IMR-90 (cell line): ENCODE measurements around the gene ALDH8A1. TPM values are rescaled to one million over a fixed set of nuclear protein-coding genes. Genes with fewer than 3 reads are reported as not detected.

Experiments used
- ATAC-seq: fragments of 200-7000 bp; cut with Tn5 transposase; 2 replicates; pipeline ENCODE4 v1.9.1; 2020; ENCODE audit warnings: low read depth, mild to moderate bottlenecking, moderate library complexity
- BruUV-seq: library from RNA; stranded (reverse); fragments of 400-500 nt; replicated peaks from 2 replicates; lab custom pipeline; 2021; lab: Mats Ljungman, UMichigan
- CTCF ChIA-PET: fragments of 300-600 bp; formaldehyde crosslinking; extraction: SDS; loops from one replicate; lab custom pipeline; 2021; ENCODE audit warnings: antibody characterized with exemption; lab: Yijun Ruan, JAX
- POLR2A ChIA-PET: fragments of 300-600 bp; sonication (Branson Sonifier 250); formaldehyde crosslinking; loops from one replicate; lab custom pipeline; 2022; ENCODE audit warnings: antibody characterized with exemption; ENCODE audit not compliant: unreplicated experiment; lab: Charles Lee
- DNase-seq: peaks from one replicate; pipeline ENCODE4 v3.0.0; 2013
- H2AFZ ChIP-seq: replicated peaks from 2 replicates; pipeline ENCODE3; 2013; ENCODE audit warnings: low read length, mild to moderate bottlenecking; ENCODE audit not compliant: poor library complexity
- H2AK5ac ChIP-seq: 2 replicates; pipeline ENCODE4 v1.6.1; 2013; ENCODE audit warnings: low read depth, low read length, inconsistent platforms
- H2AK9ac ChIP-seq: replicated peaks from 2 replicates; pipeline ENCODE3; 2013; ENCODE audit warnings: mild to moderate bottlenecking, low read depth, low read length, moderate library complexity; ENCODE audit not compliant: poor library complexity
- H2BK120ac ChIP-seq: 2 replicates; pipeline ENCODE4 v1.6.1; 2013; ENCODE audit warnings: low read depth, low read length, inconsistent platforms
- H2BK15ac ChIP-seq: 3 replicates; pipeline ENCODE4 v1.6.1; 2013; ENCODE audit warnings: low read depth, low read length, inconsistent platforms
- H2BK20ac ChIP-seq: 2 replicates; pipeline ENCODE4 v1.6.1; 2013; ENCODE audit warnings: low read depth, mild to moderate bottlenecking, inconsistent platforms, low read length, moderate library complexity
- H2BK5ac ChIP-seq: 2 replicates; pipeline ENCODE4 v1.6.1; 2013; ENCODE audit warnings: mild to moderate bottlenecking, low read depth, low read length, inconsistent platforms; ENCODE audit not compliant: poor library complexity, severe bottlenecking
- H3K14ac ChIP-seq: replicated peaks from 2 replicates; pipeline ENCODE4 v1.6.1; 2013; ENCODE audit warnings: low read depth, low read length, inconsistent platforms
- H3K18ac ChIP-seq: 2 replicates; pipeline ENCODE4 v1.6.1; 2013; ENCODE audit warnings: low read depth, low read length, control low read depth
- H3K23ac ChIP-seq: 2 replicates; pipeline ENCODE4 v1.6.1; 2013; ENCODE audit warnings: low read depth, low read length, inconsistent platforms
- H3K27ac ChIP-seq: 2 replicates; pipeline ENCODE4 v1.5.1; 2013; ENCODE audit warnings: mild to moderate bottlenecking, control low read depth, low read length; ENCODE audit not compliant: insufficient read depth
- H3K27me3 ChIP-seq: 2 replicates; pipeline ENCODE4 v1.6.1; 2013; ENCODE audit warnings: low read length; ENCODE audit not compliant: control insufficient read depth, insufficient read depth
- H3K36me3 ChIP-seq: 2 replicates; pipeline ENCODE4 v1.6.1; 2013; ENCODE audit warnings: low read length, mixed read lengths; ENCODE audit not compliant: control insufficient read depth, insufficient read depth
- H3K4ac ChIP-seq: 2 replicates; pipeline ENCODE4 v1.6.1; 2013; ENCODE audit warnings: low read depth, low read length, inconsistent platforms
- H3K4me1 ChIP-seq: 2 replicates; pipeline ENCODE4 v1.6.1; 2013; ENCODE audit warnings: low read length, mixed read lengths; ENCODE audit not compliant: control insufficient read depth, insufficient read depth
- H3K4me2 ChIP-seq: 2 replicates; pipeline ENCODE4 v1.6.1; 2013; ENCODE audit warnings: low read depth, mild to moderate bottlenecking, control low read depth, low read length, moderate library complexity
- H3K4me3 ChIP-seq: 2 replicates; pipeline ENCODE4 v1.5.1; 2013; ENCODE audit warnings: low read depth, mild to moderate bottlenecking, control low read depth, low read length, moderate library complexity; ENCODE audit not compliant: insufficient read depth
- H3K56ac ChIP-seq: 2 replicates; pipeline ENCODE4 v1.6.1; 2013; ENCODE audit warnings: low read length, inconsistent platforms; ENCODE audit not compliant: insufficient read depth; ENCODE audit errors: extremely low read depth
- H3K79me1 ChIP-seq, 2 experiments: 2 replicates each; pipeline ENCODE4 v1.6.1; 2013; ENCODE audit warnings: low read length in 2 of 2, inconsistent platforms in 1 of 2, low read depth in 1 of 2
- H3K9ac ChIP-seq: 2 replicates; pipeline ENCODE4 v1.6.1; 2013; ENCODE audit warnings: low read depth, low read length, control low read depth
- H3K9me1 ChIP-seq: 2 replicates; pipeline ENCODE4 v1.6.1; 2013; ENCODE audit warnings: low read length, inconsistent platforms; ENCODE audit not compliant: insufficient read depth
- H3K9me3 ChIP-seq: 2 replicates; pipeline ENCODE4 v1.6.1; 2013; ENCODE audit warnings: low read length; ENCODE audit not compliant: control insufficient read depth, insufficient read depth
- H4K20me1 ChIP-seq: 2 replicates; pipeline ENCODE4 v1.6.1; 2013; ENCODE audit warnings: low read length, inconsistent platforms; ENCODE audit not compliant: insufficient read depth
- H4K5ac ChIP-seq: 2 replicates; pipeline ENCODE4 v1.6.1; 2013; ENCODE audit warnings: mild to moderate bottlenecking, low read depth, low read length, control low read depth
- H4K8ac ChIP-seq, 2 experiments: 2 replicates each; pipeline ENCODE4 v1.6.1; 2013; ENCODE audit warnings: low read depth in 2 of 2, low read length in 2 of 2, control low read depth in 1 of 2, inconsistent platforms in 1 of 2
- H4K91ac ChIP-seq: 2 replicates; pipeline ENCODE4 v1.6.1; 2013; ENCODE audit warnings: low read depth, low read length, inconsistent platforms; ENCODE audit not compliant: insufficient read depth
- BHLHE40 ChIP-seq: fragments of 150-350 bp; IDR thresholded peaks from 2 replicates; pipeline ENCODE4 v1.6.1; 2016; ENCODE audit warnings: mild to moderate bottlenecking, low read depth, low read length
- CHD1 ChIP-seq: IDR thresholded peaks from 2 replicates; pipeline ENCODE4 v1.6.1; 2012; ENCODE audit warnings: low read depth, low read length, improper control_type of control experiment
- FOS ChIP-seq: fragments of 150-350 bp; IDR thresholded peaks from 2 replicates; pipeline ENCODE4 v1.6.1; 2016; ENCODE audit warnings: low read depth, low read length
- POLR2A ChIP-seq: IDR thresholded peaks from 2 replicates; pipeline ENCODE4 v1.6.1; 2012; ENCODE audit warnings: mild to moderate bottlenecking, low read depth, low read length
- RAD21 ChIP-seq: IDR thresholded peaks from 2 replicates; pipeline ENCODE4 v1.6.1; 2012; ENCODE audit warnings: low read length, improper control_type of control experiment
- RCOR1 ChIP-seq: IDR thresholded peaks from 2 replicates; pipeline ENCODE4 v1.6.1; 2012; ENCODE audit warnings: mild to moderate bottlenecking, low read length, improper control_type of control experiment; ENCODE audit not compliant: insufficient replicate concordance
- RFX5 ChIP-seq: IDR thresholded peaks from 2 replicates; pipeline ENCODE4 v1.8.0; 2012; ENCODE audit warnings: low read depth, mild to moderate bottlenecking, low read length, moderate library complexity
- WGBS, 2 experiments: methylation state at CpG; one replicate each; pipeline versions ENCODE4 v1.1.5 to v1.1.7; 2013; ENCODE audit warnings: missing lambda C conversion rate in 2 of 2; ENCODE audit not compliant: insufficient read length in 1 of 2; ENCODE audit errors: extremely low coverage in 2 of 2; 5-methylcytosine and 5-hydroxymethylcytosine counted together
- dilution Hi-C: fragments of 300-500 bp; cut with HindIII; formaldehyde crosslinking; loops from one replicate; pipeline ENCODE4 v1.14.3; 2018; ENCODE audit warnings: low sequenced_read_pairs; ENCODE audit not compliant: unreplicated experiment
- in situ Hi-C: fragments of 300-500 bp; cut with MboI; formaldehyde crosslinking; loops from 3 replicates; pipeline ENCODE4 v1.14.3; 2019; ENCODE audit warnings: low sequenced_read_pairs, inconsistent platforms, mixed read lengths
- intact Hi-C: fragments of 100-400 bp; cut with micrococcal nuclease; formaldehyde crosslinking; loops from 2 replicates; pipeline ENCODE4 v1.10.0; 2022
- polyA plus RNA-seq, 3 experiments: library from polyadenylated mRNA; depleted of rRNA; stranded (reverse); fragments of >200 nt; gene quantifications; 2 replicates each; pipeline ENCODE4 v1.2.3, GENCODE V29; 2012; ENCODE audit warnings: low replicate concordance in 1 of 3
- total RNA-seq: library from RNA; depleted of rRNA; stranded (reverse); fragments of >200 nt; gene quantifications from 2 replicates; pipeline ENCODE4 v1.2.3, GENCODE V29; 2012
- TF ChIP-seq, protein P1 (sequence below): fragments of 150-350 bp; IDR thresholded peaks from 2 replicates; pipeline ENCODE4 v1.6.1; 2017; ENCODE audit warnings: mild to moderate bottlenecking, antibody characterized with exemption, low read length, low read depth
- TF ChIP-seq, protein P2 (sequence below): conservative IDR thresholded peaks from 2 replicates; pipeline ENCODE4 v1.5.1; 2012; ENCODE audit warnings: mild to moderate bottlenecking, low read depth, low read length, improper control_type of control experiment

The ALDH8A1 gene
- total and polyA plus RNA-seq, 2 of the 4 experiments (the other 2 are of a cell fraction): under 0.01 to 0.15 TPM

DNA sequence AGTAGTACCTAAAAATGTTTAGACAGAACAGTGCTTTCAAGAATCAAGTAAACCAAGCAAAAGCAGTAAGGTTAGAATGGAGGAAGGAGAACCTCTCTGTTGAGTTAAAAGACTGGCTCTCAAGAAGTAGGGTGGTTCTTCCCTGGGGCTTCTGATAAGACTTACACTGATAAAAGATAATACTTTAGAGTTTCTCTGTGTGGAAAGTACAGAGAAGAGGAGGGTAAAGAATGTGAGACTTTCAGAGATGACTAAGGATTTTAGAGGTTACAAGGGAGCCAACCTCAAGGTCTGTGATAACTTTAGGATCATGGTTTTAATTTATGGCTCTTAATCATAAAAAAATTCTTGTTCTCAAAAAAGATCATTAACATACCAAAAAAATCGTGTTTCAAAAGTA is 30.9 kb upstream of the ALDH8A1 start:
- Histone ChIP-seq H3K9ac (no peak overlapping the region), H2BK15ac (no peak overlapping the region), H3K4ac (no peak overlapping the region), H3K4me2 (no peak overlapping the region), H2AK9ac (no peak overlapping the region), H2BK120ac (no peak overlapping the region), H2AK5ac (no peak overlapping the region), H3K9me1 (peaks cover 5% of the 10 kb centered on the region; the same call in 1 of the 2 replicates), H2BK20ac (no peak overlapping the region), H4K5ac (no peak overlapping the region), H3K27ac (no peak overlapping the region), H4K91ac (no peak overlapping the region), H2BK5ac (no peak overlapping the region), H3K36me3 (peaks cover 12% of the 10 kb centered on the region), H3K27me3 (no peaks in the 10 kb centered on the region), H2AFZ (no peak overlapping the region), H3K23ac (no peak overlapping the region), H3K4me3 (no peak overlapping the region), H4K8ac (no peak overlapping the region), H3K18ac (no peak overlapping the region), H3K9me3 (no peaks in the 10 kb centered on the region), H3K56ac (no peak overlapping the region), H3K4me1 (peaks cover 2% of the 10 kb centered on the region; the same call in 1 of the 2 replicates), H3K14ac (no peak overlapping the region), H4K20me1 (no peaks in the 10 kb centered on the region), H3K79me1 (no peaks in the 10 kb centered on the region)
- no CpG with 5 or more reads among the region's 1 CpG for WGBS, 2 experiments
- DNase-seq (no peak), ATAC-seq (peak; percentile 48)
- dilution Hi-C loops (no loop called here), in situ Hi-C loops (no loop called here), intact Hi-C loops (no loop called here)
- TF ChIP-seq, protein P1, sequence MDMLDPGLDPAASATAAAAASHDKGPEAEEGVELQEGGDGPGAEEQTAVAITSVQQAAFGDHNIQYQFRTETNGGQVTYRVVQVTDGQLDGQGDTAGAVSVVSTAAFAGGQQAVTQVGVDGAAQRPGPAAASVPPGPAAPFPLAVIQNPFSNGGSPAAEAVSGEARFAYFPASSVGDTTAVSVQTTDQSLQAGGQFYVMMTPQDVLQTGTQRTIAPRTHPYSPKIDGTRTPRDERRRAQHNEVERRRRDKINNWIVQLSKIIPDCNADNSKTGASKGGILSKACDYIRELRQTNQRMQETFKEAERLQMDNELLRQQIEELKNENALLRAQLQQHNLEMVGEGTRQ: no peak
- no peak for TF ChIP-seq BHLHE40
- TF ChIP-seq, protein P2, sequence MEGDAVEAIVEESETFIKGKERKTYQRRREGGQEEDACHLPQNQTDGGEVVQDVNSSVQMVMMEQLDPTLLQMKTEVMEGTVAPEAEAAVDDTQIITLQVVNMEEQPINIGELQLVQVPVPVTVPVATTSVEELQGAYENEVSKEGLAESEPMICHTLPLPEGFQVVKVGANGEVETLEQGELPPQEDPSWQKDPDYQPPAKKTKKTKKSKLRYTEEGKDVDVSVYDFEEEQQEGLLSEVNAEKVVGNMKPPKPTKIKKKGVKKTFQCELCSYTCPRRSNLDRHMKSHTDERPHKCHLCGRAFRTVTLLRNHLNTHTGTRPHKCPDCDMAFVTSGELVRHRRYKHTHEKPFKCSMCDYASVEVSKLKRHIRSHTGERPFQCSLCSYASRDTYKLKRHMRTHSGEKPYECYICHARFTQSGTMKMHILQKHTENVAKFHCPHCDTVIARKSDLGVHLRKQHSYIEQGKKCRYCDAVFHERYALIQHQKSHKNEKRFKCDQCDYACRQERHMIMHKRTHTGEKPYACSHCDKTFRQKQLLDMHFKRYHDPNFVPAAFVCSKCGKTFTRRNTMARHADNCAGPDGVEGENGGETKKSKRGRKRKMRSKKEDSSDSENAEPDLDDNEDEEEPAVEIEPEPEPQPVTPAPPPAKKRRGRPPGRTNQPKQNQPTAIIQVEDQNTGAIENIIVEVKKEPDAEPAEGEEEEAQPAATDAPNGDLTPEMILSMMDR: no peak
- no peak for TF ChIP-seq FOS
- no peak for TF ChIP-seq CHD1
- TF ChIP-seq RAD21: no peak
- TF ChIP-seq RCOR1: no peak
- no peak for TF ChIP-seq POLR2A
- no peak for TF ChIP-seq RFX5
- CTCF ChIA-PET: no interaction called here
- POLR2A ChIA-PET: no interaction called here
- BruUV-seq: no TSS peak
